PC-9 (cell line): Measurements from ENCODE around the gene THBD.

Experiments used
- EZH2 ChIP-seq: fragments of 200-600 bp; sonication (generic); IDR thresholded peaks from 2 replicates; pipeline ENCODE4 v1.8.0; 2017; ENCODE audit warnings: antibody characterized with exemption, low read depth
- TF ChIP-seq, protein P1 (sequence below): fragments of 200-600 bp; sonication (generic); conservative IDR thresholded peaks from 2 replicates; pipeline ENCODE4 v1.6.1; 2017; ENCODE audit warnings: mixed run types, antibody characterized with exemption, mild to moderate bottlenecking, moderate library complexity

DNA sequence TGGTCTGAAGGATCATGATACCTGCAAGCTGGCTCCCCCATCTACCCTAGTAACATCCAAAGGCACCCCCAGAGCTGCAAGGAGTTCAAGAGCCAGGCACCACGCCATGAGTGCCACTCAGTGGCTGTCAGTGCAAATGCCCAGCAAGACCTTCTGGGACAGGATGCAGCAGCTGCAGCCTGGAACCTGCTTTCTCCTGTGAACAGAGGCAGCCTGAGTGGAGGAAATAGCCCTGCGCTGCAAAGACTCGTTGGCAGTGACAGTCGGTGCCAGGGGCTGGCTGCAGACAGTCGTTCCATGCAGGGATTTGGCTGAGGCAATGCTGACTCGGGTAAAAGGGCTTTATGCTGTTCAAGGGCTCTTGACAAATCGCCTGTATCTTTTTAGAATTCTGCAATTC is 30.1 kb downstream of the THBD start:
- TF ChIP-seq, protein P1, sequence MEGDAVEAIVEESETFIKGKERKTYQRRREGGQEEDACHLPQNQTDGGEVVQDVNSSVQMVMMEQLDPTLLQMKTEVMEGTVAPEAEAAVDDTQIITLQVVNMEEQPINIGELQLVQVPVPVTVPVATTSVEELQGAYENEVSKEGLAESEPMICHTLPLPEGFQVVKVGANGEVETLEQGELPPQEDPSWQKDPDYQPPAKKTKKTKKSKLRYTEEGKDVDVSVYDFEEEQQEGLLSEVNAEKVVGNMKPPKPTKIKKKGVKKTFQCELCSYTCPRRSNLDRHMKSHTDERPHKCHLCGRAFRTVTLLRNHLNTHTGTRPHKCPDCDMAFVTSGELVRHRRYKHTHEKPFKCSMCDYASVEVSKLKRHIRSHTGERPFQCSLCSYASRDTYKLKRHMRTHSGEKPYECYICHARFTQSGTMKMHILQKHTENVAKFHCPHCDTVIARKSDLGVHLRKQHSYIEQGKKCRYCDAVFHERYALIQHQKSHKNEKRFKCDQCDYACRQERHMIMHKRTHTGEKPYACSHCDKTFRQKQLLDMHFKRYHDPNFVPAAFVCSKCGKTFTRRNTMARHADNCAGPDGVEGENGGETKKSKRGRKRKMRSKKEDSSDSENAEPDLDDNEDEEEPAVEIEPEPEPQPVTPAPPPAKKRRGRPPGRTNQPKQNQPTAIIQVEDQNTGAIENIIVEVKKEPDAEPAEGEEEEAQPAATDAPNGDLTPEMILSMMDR, result no peak
- TF ChIP-seq EZH2, result no peak
